ENCODE measurements around the gene STIM2.

Gene STIM2

DNA sequence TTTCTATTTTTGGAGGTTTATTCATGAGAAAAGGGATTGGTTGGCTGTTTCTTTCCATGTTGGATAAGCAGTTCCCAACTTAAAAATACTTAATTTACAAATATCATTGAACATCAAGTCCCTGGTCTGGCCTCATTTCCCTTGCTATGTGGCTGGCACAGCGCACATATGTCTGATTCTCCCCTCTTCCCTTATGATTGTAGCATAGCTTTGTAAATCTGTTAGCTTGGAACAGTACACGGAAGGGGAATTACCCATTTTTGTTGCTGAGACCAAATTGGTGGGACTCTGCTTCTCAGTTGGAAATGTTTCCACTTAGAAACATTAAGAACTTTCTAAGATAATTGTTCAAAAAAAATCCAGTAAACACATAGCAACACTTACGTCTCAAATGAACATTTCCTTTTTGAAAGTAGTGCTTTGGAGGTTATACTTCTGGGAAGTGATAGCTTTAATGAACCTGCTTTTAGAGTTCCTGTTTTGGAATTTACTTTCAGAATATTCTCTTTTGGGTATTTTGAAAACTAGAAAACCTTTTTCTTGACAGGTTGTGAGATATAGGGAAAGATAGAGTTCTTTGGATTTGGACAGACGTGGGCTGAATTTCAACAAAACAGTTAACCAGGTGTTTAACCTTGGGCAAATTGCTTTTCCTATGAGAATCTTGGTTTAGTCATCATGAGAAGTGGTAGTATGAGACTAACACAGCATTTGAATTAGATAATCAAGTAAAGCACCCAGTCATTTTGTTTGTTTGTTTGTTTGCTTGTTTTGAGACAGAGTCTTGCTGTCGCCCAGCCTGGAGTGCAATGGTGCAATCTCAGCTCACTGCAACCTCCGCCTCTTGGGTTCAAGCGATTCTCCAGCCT, 47.3 kb downstream of the STIM2 start:
- TF ChIP-seq YY1 (IDR thresholded peaks at IDR 0.05; ENCODE audit: low read depth): no peak
- TF ChIP-seq ZBTB7A (IDR thresholded peaks at IDR 0.05; ENCODE audit: low read depth): no peak
- no peak for TF ChIP-seq TAF1 (IDR thresholded peaks at IDR 0.05; ENCODE audit: low read depth)
- no peak for TF ChIP-seq RAD21 (IDR thresholded peaks at IDR 0.05; ENCODE audit: low read depth)
- TF ChIP-seq EP300 (IDR thresholded peaks at IDR 0.05; ENCODE audit: borderline replicate concordance): no peak

GRCh38 chr4:26909369-26909768, 48.7 kb downstream of the STIM2 start:
- TF ChIP-seq REST (IDR thresholded peaks at IDR 0.05; ENCODE audit: low read depth) (no peak), TEAD4 (IDR thresholded peaks at IDR 0.05) (no peak), CREB1 (IDR thresholded peaks at IDR 0.05; ENCODE audit: low read depth) (no peak), TCF12 (IDR thresholded peaks at IDR 0.05; ENCODE audit: low read depth) (no peak), RAD21 (IDR thresholded peaks at IDR 0.05; ENCODE audit: low read depth) (no peak), TAF1 (IDR thresholded peaks at IDR 0.05; ENCODE audit: low read depth) (no peak), CEBPB (IDR thresholded peaks at IDR 0.05) (no peak), ZBTB7A (IDR thresholded peaks at IDR 0.05; ENCODE audit: low read depth) (no peak), EP300 (IDR thresholded peaks at IDR 0.05; ENCODE audit: borderline replicate concordance) (no peak), EGR1 (IDR thresholded peaks at IDR 0.05) (no peak), NFIC (IDR thresholded peaks at IDR 0.05) (no peak)
- TF ChIP-seq, protein P1, sequence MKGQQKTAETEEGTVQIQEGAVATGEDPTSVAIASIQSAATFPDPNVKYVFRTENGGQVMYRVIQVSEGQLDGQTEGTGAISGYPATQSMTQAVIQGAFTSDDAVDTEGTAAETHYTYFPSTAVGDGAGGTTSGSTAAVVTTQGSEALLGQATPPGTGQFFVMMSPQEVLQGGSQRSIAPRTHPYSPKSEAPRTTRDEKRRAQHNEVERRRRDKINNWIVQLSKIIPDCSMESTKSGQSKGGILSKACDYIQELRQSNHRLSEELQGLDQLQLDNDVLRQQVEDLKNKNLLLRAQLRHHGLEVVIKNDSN (IDR thresholded peaks at IDR 0.05): no peak
- TF ChIP-seq, protein P2, sequence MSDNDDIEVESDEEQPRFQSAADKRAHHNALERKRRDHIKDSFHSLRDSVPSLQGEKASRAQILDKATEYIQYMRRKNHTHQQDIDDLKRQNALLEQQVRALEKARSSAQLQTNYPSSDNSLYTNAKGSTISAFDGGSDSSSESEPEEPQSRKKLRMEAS (IDR thresholded peaks at IDR 0.05): no peak

GRCh38 chr4:26911254-26911653, 50.6 kb downstream of the STIM2 start:
- no peak for TF ChIP-seq TCF12 (IDR thresholded peaks at IDR 0.05; ENCODE audit: low read depth)
- TF ChIP-seq TAF1 (IDR thresholded peaks at IDR 0.05; ENCODE audit: low read depth): no peak
- TF ChIP-seq RAD21 (IDR thresholded peaks at IDR 0.05; ENCODE audit: low read depth): no peak
- TF ChIP-seq, protein P1 (IDR thresholded peaks at IDR 0.05): no peak
- no peak for TF ChIP-seq ZBTB7A (IDR thresholded peaks at IDR 0.05; ENCODE audit: low read depth)
- TF ChIP-seq CREB1 (IDR thresholded peaks at IDR 0.05; ENCODE audit: low read depth): no peak
- no peak for TF ChIP-seq YY1 (IDR thresholded peaks at IDR 0.05; ENCODE audit: low read depth)
- TF ChIP-seq, protein P2 (IDR thresholded peaks at IDR 0.05): no peak

DNA sequence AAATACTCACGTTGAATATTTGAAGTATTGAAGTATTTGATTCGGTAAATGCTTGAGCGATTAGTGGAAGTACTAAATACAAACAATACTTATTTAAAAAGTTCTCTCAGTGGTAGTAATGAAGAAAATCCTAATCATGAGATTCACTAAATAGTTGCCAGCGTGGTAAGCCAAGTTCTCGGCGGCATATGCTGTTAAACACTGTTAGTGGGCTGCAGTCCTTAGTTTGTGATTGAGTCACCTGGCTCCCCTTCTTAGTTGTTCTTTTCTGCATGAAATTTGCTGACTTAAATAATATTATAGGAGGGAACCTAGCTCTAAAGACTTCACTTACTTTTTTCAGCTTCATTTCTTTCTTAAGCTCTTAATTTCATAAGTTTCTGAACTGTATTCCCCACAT, 51.4 kb downstream of the STIM2 start:
- no peak for TF ChIP-seq RAD21 (IDR thresholded peaks at IDR 0.05; ENCODE audit: low read depth)
- TF ChIP-seq, protein P2 (IDR thresholded peaks at IDR 0.05): no peak
- no peak for TF ChIP-seq TAF1 (IDR thresholded peaks at IDR 0.05; ENCODE audit: low read depth)
- TF ChIP-seq, protein P1 (IDR thresholded peaks at IDR 0.05): no peak
- no peak for TF ChIP-seq REST (IDR thresholded peaks at IDR 0.05; ENCODE audit: low read depth)
- TF ChIP-seq CREB1 (IDR thresholded peaks at IDR 0.05; ENCODE audit: low read depth): no peak
- TF ChIP-seq YY1 (IDR thresholded peaks at IDR 0.05; ENCODE audit: low read depth): no peak
- no peak for TF ChIP-seq ZBTB7A (IDR thresholded peaks at IDR 0.05; ENCODE audit: low read depth)
- no peak for TF ChIP-seq CEBPB (IDR thresholded peaks at IDR 0.05)
- TF ChIP-seq EP300 (IDR thresholded peaks at IDR 0.05; ENCODE audit: borderline replicate concordance): no peak

- no peak for TF ChIP-seq FOXM1 (IDR thresholded peaks at IDR 0.05; ENCODE audit: borderline replicate concordance, low read depth)
- no peak for TF ChIP-seq RAD21 (IDR thresholded peaks at IDR 0.05; ENCODE audit: low read depth)
- TF ChIP-seq NFIC (IDR thresholded peaks at IDR 0.05): no peak
- no peak for TF ChIP-seq YY1 (IDR thresholded peaks at IDR 0.05; ENCODE audit: low read depth)
- TF ChIP-seq CEBPB (IDR thresholded peaks at IDR 0.05): no peak
- TF ChIP-seq REST (IDR thresholded peaks at IDR 0.05; ENCODE audit: low read depth): no peak
- TF ChIP-seq, protein P1 (IDR thresholded peaks at IDR 0.05): no peak
- TF ChIP-seq TCF12 (IDR thresholded peaks at IDR 0.05; ENCODE audit: low read depth): no peak
These were observed 52.2 kb downstream of the STIM2 start for GRCh38 chr4:26912810-26913209.
